ENCODE results near the gene INVS.

DNA sequence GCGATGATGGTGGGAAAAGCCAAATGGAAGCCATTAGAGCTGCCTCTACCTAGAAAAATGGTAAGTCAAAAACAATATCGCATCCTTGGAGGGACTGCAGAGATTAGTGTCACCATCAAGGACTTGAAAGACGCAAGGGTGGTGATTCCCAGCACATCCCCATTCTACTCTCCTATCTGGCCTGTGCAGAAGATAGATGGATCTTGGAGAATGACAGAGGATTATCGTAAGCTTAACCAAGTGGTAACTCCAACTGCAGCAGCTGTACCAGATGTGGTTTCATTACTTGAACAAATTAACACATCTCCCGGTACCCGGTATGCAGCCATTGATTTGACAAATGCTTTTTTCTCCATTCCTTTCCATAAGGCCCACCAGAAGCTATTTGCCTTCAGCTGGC, 24.1 kb upstream of the INVS start:
- no peak for TF ChIP-seq CTCF (IDR thresholded peaks at IDR 0.05; ENCODE audit: low read length)
- TF ChIP-seq EZH2 (optimal IDR thresholded peaks at IDR 0.05; ENCODE audit: low read depth, low read length) = no peak
